ENCODE data around the gene TCEA2.
A peak's percentile ranks its signal among the peaks of the same experiment; 100 is the strongest.

TCEA2 gene

GRCh38 chr20:64056889-64057627 lies 5.9 kb upstream of the TCEA2 start:
- Histone ChIP-seq H3K36me3 (ENCODE audit: insufficient read depth, low read length) (no peaks in the 10 kb centered on the region), H2AFZ (ENCODE audit: low read depth, low read length) (no peak overlapping the region), H3K27me3 (ENCODE audit: insufficient read depth, low read length) (peaks cover 31% of the 10 kb centered on the region), H3K9me3 (ENCODE audit: low read length) (no peaks in the 10 kb centered on the region), H3K4me3 (ENCODE audit: low read length) (no peak overlapping the region), H3K4me1 (ENCODE audit: insufficient read depth, low read length) (peaks cover 25% of the 10 kb centered on the region)

DNA sequence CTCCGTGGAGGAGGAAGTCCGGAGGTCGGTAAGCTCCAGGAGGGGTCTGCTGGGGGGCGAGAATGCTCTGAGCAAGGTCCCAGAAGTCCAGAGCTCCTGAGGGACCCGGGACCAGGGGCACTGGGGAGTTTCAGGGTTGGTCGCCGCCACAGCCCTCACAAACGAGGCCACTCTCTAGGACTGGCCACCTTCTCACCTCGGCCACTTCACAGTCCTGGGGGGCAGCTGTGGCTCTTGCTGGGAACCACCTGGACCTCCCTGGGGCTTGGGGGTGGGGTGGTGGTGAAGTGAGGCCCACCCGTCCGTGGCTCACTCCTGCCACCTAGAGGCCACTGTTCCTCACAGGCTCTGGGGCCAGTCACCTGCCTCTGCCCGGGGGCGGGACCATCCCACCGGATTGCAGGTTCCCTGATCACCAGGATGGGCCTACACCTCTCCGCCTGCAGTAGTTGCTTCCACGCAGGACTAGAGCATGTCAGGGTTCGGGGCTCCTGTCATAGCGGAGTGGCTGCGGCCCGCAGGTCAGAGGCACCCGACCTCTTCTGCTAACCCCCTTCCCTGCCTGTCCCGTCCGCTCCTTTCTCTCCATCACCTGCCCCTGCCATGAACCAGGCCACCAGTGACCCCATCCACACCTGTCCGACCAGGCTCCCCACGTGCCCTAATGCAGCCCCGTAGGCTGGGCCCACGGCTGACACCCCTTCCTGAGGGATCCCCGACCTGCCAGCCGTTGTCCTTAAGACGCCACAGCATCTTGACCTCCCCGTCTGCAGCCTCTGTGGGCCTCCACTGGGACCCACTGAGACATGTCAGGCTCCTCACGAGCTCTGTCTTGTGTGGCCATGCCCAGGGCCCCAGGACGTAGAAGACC lies 5.1 kb upstream of the TCEA2 start:
- peaks cover 23% of the 10 kb centered on the region for H3K27me3 ChIP-seq (ENCODE audit: insufficient read depth, low read length)
- H3K4me3 ChIP-seq (ENCODE audit: low read length), result no peak overlapping the region
- H3K4me1 ChIP-seq (ENCODE audit: insufficient read depth, low read length), result peaks cover 32% of the 10 kb centered on the region
- no peak overlapping the region for H2AFZ ChIP-seq (ENCODE audit: low read depth, low read length)
- H3K9me3 ChIP-seq (ENCODE audit: low read length), result no peaks in the 10 kb centered on the region
- H3K36me3 ChIP-seq (ENCODE audit: insufficient read depth, low read length), result no peaks in the 10 kb centered on the region

DNA sequence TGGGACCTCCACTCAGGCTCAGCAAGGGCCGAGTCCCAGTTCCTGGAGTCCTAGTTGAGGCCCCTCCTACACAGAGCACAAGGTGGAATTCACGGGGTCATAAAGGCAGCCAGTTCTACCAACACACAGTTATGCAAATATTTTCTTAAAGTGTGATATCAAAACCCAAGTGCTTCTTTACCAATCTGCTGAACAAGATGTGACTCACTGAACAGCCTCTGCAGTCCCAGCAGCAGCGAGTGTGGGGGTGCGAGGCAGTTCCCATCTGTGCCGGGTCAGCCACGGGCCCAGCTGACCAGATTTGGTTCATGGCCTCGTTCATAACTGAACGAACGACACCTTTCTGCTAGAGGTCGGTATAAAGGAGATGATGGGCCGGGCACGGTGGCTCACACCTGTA lies 4.5 kb upstream of the TCEA2 start:
- Histone ChIP-seq H3K4me1 (ENCODE audit: insufficient read depth, low read length) (peaks cover 32% of the 10 kb centered on the region), H3K27me3 (ENCODE audit: insufficient read depth, low read length) (peaks cover 16% of the 10 kb centered on the region), H3K36me3 (ENCODE audit: insufficient read depth, low read length) (no peaks in the 10 kb centered on the region), H3K4me3 (ENCODE audit: low read length) (no peak overlapping the region), H3K9me3 (ENCODE audit: low read length) (no peaks in the 10 kb centered on the region), H2AFZ (ENCODE audit: low read depth, low read length) (no peak overlapping the region)

DNA sequence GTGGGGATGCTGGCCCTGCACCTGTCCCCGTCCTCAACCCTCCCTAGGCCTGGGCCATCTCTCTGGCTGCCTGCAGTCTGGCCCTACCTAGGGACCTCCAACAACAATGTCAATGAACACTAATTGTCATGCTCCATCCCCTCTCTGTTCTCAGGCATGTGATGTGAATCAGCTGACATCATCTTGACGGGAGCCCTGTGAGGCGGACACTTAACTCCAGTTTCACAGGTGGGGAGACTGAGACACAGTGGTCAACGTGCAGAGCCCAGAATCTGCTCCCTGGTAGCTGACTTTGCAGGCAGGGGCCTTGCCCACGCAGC lies 762 bp upstream of the TCEA2 start:
- Histone ChIP-seq H2AFZ (ENCODE audit: low read depth, low read length) (peak overlapping the region; percentile 90), H3K9me3 (ENCODE audit: low read length) (no peaks in the 10 kb centered on the region), H3K4me1 (ENCODE audit: insufficient read depth, low read length) (peaks cover 23% of the 10 kb centered on the region), H3K27me3 (ENCODE audit: insufficient read depth, low read length) (peaks cover 3% of the 10 kb centered on the region), H3K4me3 (ENCODE audit: low read length) (peak overlapping the region; percentile 68), H3K36me3 (ENCODE audit: insufficient read depth, low read length) (no peaks in the 10 kb centered on the region)

DNA sequence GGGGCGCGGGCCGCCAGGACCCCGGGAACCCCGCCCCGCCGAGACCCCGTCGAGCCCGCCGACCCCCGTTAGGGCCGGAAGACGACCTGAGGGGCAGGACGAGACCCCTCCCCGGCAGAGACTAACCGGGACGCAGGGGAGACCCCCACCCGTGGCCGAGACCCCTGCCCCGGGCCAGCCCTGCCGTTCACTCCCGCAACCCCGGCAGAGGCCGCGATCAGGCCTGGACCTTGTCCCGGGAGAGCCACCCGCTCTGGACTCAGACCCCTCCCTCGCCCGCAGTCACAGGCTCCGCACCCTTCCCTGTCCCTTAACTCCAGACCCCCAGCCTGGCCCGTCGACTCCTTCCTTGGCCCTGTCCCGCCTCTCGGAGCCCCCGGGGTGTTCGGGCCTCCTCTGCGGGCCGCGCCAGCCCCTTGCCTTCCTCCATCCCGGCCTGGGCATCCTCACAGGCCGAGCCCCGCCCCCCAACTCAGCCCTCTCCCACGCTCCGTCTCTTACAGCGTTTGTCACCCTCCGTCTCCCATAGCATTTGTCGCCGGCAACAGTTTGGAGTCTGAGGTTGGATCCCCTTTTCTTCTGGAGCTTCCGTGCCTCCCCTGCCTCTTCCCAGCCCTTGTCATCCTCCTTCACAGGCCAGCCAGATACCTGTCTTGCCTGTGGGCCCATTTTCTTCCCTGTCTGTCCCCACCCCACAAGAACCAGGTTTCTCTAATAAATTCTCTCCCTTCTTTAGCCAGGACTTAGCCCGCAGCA lies 569 bp downstream of the TCEA2 start:
- H2AFZ ChIP-seq (ENCODE audit: low read depth, low read length), result peak overlapping the region; percentile 90
- peaks cover 3% of the 10 kb centered on the region for H3K27me3 ChIP-seq (ENCODE audit: insufficient read depth, low read length)
- no peaks in the 10 kb centered on the region for H3K36me3 ChIP-seq (ENCODE audit: insufficient read depth, low read length)
- H3K9me3 ChIP-seq (ENCODE audit: low read length), result no peaks in the 10 kb centered on the region
- peaks cover 23% of the 10 kb centered on the region for H3K4me1 ChIP-seq (ENCODE audit: insufficient read depth, low read length)
- H3K4me3 ChIP-seq (ENCODE audit: low read length), result peak overlapping the region; percentile 68

- H2AFZ ChIP-seq (ENCODE audit: low read depth, low read length), result no peak overlapping the region
Observed at GRCh38 chr20:64064145-64064698, 1.2 kb downstream of the TCEA2 start.

GRCh38 chr20:64065062-64065973 lies 2.3 kb downstream of the TCEA2 start:
- Histone ChIP-seq H3K27me3 (ENCODE audit: insufficient read depth, low read length) (no peaks in the 10 kb centered on the region), H3K4me3 (ENCODE audit: low read length) (no peak overlapping the region), H2AFZ (ENCODE audit: low read depth, low read length) (no peak overlapping the region), H3K4me1 (ENCODE audit: insufficient read depth, low read length) (peaks cover 23% of the 10 kb centered on the region), H3K9me3 (ENCODE audit: low read length) (no peaks in the 10 kb centered on the region), H3K36me3 (ENCODE audit: insufficient read depth, low read length) (peaks cover 2% of the 10 kb centered on the region)

More at GRCh38 chr20:64064145-64064698, 1.2 kb downstream of the TCEA2 start:
- Histone ChIP-seq H3K4me1 (ENCODE audit: insufficient read depth, low read length) (peaks cover 23% of the 10 kb centered on the region), H3K4me3 (ENCODE audit: low read length) (peak overlapping the region; percentile 68), H3K27me3 (ENCODE audit: insufficient read depth, low read length) (peaks cover 3% of the 10 kb centered on the region), H3K9me3 (ENCODE audit: low read length) (no peaks in the 10 kb centered on the region), H3K36me3 (ENCODE audit: insufficient read depth, low read length) (no peaks in the 10 kb centered on the region)

GRCh38 chr20:64065974-64066343 lies 3.0 kb downstream of the TCEA2 start:
- peaks cover 23% of the 10 kb centered on the region for H3K4me1 ChIP-seq (ENCODE audit: insufficient read depth, low read length)
- no peaks in the 10 kb centered on the region for H3K27me3 ChIP-seq (ENCODE audit: insufficient read depth, low read length)
- no peak overlapping the region for H2AFZ ChIP-seq (ENCODE audit: low read depth, low read length)
- no peak overlapping the region for H3K4me3 ChIP-seq (ENCODE audit: low read length)
- H3K9me3 ChIP-seq (ENCODE audit: low read length), result no peaks in the 10 kb centered on the region
- peaks cover 2% of the 10 kb centered on the region for H3K36me3 ChIP-seq (ENCODE audit: insufficient read depth, low read length)

- Histone ChIP-seq H3K36me3 (ENCODE audit: insufficient read depth, low read length) (peaks cover 9% of the 10 kb centered on the region), H2AFZ (ENCODE audit: low read depth, low read length) (no peak overlapping the region), H3K27me3 (ENCODE audit: insufficient read depth, low read length) (no peaks in the 10 kb centered on the region), H3K4me3 (ENCODE audit: low read length) (no peak overlapping the region), H3K9me3 (ENCODE audit: low read length) (no peaks in the 10 kb centered on the region), H3K4me1 (ENCODE audit: insufficient read depth, low read length) (peaks cover 21% of the 10 kb centered on the region)
Observed at GRCh38 chr20:64067005-64067632, 4.1 kb downstream of the TCEA2 start.

- Histone ChIP-seq H2AFZ (ENCODE audit: low read depth, low read length) (no peak overlapping the region), H3K4me1 (ENCODE audit: insufficient read depth, low read length) (peaks cover 15% of the 10 kb centered on the region), H3K9me3 (ENCODE audit: low read length) (no peaks in the 10 kb centered on the region), H3K36me3 (ENCODE audit: insufficient read depth, low read length) (peaks cover 11% of the 10 kb centered on the region), H3K27me3 (ENCODE audit: insufficient read depth, low read length) (no peaks in the 10 kb centered on the region), H3K4me3 (ENCODE audit: low read length) (no peak overlapping the region)
Observed at GRCh38 chr20:64067733-64068307, 4.8 kb downstream of the TCEA2 start.

GRCh38 chr20:64068386-64069208 lies 5.6 kb downstream of the TCEA2 start:
- Histone ChIP-seq H3K9me3 (ENCODE audit: low read length) (no peaks in the 10 kb centered on the region), H3K4me1 (ENCODE audit: insufficient read depth, low read length) (peaks cover 15% of the 10 kb centered on the region), H3K27me3 (ENCODE audit: insufficient read depth, low read length) (no peaks in the 10 kb centered on the region), H3K36me3 (ENCODE audit: insufficient read depth, low read length) (peaks cover 11% of the 10 kb centered on the region), H2AFZ (ENCODE audit: low read depth, low read length) (no peak overlapping the region), H3K4me3 (ENCODE audit: low read length) (no peak overlapping the region)
